HG03045 (cell line): ENCODE results near the gene WNT2B.

Source experiments
- ATAC-seq: cut with Tn5 transposase; IDR thresholded peaks from one replicate; pipeline ENCODE4 v1.9.1; 2021; ENCODE audit warnings: mild to moderate bottlenecking, moderate library complexity; ENCODE audit not compliant: unreplicated experiment

Gene WNT2B

GRCh38 chr1:112504661-112505399 lies 3.9 kb upstream of the WNT2B start:
- no peak for ATAC-seq

GRCh38 chr1:112505400-112505785 lies 3.4 kb upstream of the WNT2B start:
- ATAC-seq = no peak

- no peak for ATAC-seq
These were observed 2.9 kb upstream of the WNT2B start for GRCh38 chr1:112505878-112506277.

GRCh38 chr1:112506306-112506705 lies 2.5 kb upstream of the WNT2B start:
- ATAC-seq = no peak

- ATAC-seq = no peak
These were observed 2.0 kb upstream of the WNT2B start for GRCh38 chr1:112506731-112507130.

- ATAC-seq = no peak
These were observed 1.4 kb upstream of the WNT2B start for GRCh38 chr1:112507336-112507735.

- ATAC-seq = no peak
These were observed 866 bp upstream of the WNT2B start for GRCh38 chr1:112507921-112508277.

GRCh38 chr1:112509005-112509659 lies 367 bp downstream of the WNT2B start:
- ATAC-seq = peak; percentile 27

- no peak for ATAC-seq
These were observed 954 bp downstream of the WNT2B start for GRCh38 chr1:112509660-112510178.

- no peak for ATAC-seq
These were observed 1.6 kb downstream of the WNT2B start for GRCh38 chr1:112510340-112510739.

GRCh38 chr1:112511897-112512296 lies 3.1 kb downstream of the WNT2B start:
- no peak for ATAC-seq

GRCh38 chr1:112513112-112513870 lies 4.5 kb downstream of the WNT2B start:
- no peak for ATAC-seq

GRCh38 chr1:112514901-112515300 lies 6.1 kb downstream of the WNT2B start:
- ATAC-seq = no peak

- ATAC-seq = no peak
These were observed 6.7 kb downstream of the WNT2B start for GRCh38 chr1:112515311-112516009.

GRCh38 chr1:112516141-112516540 lies 7.4 kb downstream of the WNT2B start:
- ATAC-seq = no peak

GRCh38 chr1:112517231-112517630 lies 8.5 kb downstream of the WNT2B start:
- ATAC-seq = no peak

GRCh38 chr1:112517646-112518045 lies 8.9 kb downstream of the WNT2B start:
- no peak for ATAC-seq

- ATAC-seq = no peak
These were observed 9.4 kb downstream of the WNT2B start for GRCh38 chr1:112518186-112518585.

GRCh38 chr1:112520166-112520565 lies 11.4 kb downstream of the WNT2B start:
- no peak for ATAC-seq

GRCh38 chr1:112522621-112523020 lies 13.9 kb downstream of the WNT2B start:
- no peak for ATAC-seq

GRCh38 chr1:112524251-112524650 lies 15.5 kb downstream of the WNT2B start:
- ATAC-seq = no peak
